ENCODE data around the gene SCIMP.
A peak's percentile ranks its signal among the peaks of the same experiment; 100 is the strongest.
"Not testable (repeated sequence)": the region's sequence is repeated elsewhere in the genome, so short reads cannot be mapped to it uniquely, and the experiment has no call there.

Gene SCIMP

GRCh38 chr17:5237541-5238016 is 2.9 kb upstream of the SCIMP start:
- DNase-seq (ENCODE audit: low spot score): peak; percentile 56

- no peak for DNase-seq (ENCODE audit: low spot score)
Measured at GRCh38 chr17:5236938-5237540, 2.4 kb upstream of the SCIMP start.

- not testable (repeated sequence) for DNase-seq (ENCODE audit: low spot score)
Measured at GRCh38 chr17:5233492-5233891, 1.2 kb downstream of the SCIMP start.

GRCh38 chr17:5226940-5227878 is 7.5 kb downstream of the SCIMP start:
- DNase-seq (ENCODE audit: low spot score): no peak

GRCh38 chr17:5225668-5226457 is 8.8 kb downstream of the SCIMP start:
- no peak for DNase-seq (ENCODE audit: low spot score)

GRCh38 chr17:5221912-5222311 is 12.7 kb downstream of the SCIMP start:
- DNase-seq (ENCODE audit: low spot score): not testable (repeated sequence)

GRCh38 chr17:5220074-5220473 is 14.6 kb downstream of the SCIMP start:
- no peak for DNase-seq (ENCODE audit: low spot score)

- DNase-seq (ENCODE audit: low spot score): no peak
Measured at GRCh38 chr17:5219536-5219935, 15.1 kb downstream of the SCIMP start.

- DNase-seq (ENCODE audit: low spot score): not testable (repeated sequence)
Measured at GRCh38 chr17:5217562-5217961, 17.1 kb downstream of the SCIMP start.

GRCh38 chr17:5211458-5211857 is 23.2 kb downstream of the SCIMP start:
- DNase-seq (ENCODE audit: low spot score): no peak

GRCh38 chr17:5210614-5211252 is 23.9 kb downstream of the SCIMP start:
- DNase-seq (ENCODE audit: low spot score): no peak

GRCh38 chr17:5210091-5210490 is 24.6 kb downstream of the SCIMP start:
- no peak for DNase-seq (ENCODE audit: low spot score)

GRCh38 chr17:5209396-5209795 is 25.3 kb downstream of the SCIMP start:
- DNase-seq (ENCODE audit: low spot score): no peak

GRCh38 chr17:5203908-5204294 is 30.8 kb downstream of the SCIMP start:
- DNase-seq (ENCODE audit: low spot score): no peak

GRCh38 chr17:5203178-5203907 is 31.3 kb downstream of the SCIMP start:
- no peak for DNase-seq (ENCODE audit: low spot score)

- DNase-seq (ENCODE audit: low spot score): no peak
Measured at GRCh38 chr17:5201011-5201410, 33.6 kb downstream of the SCIMP start.

GRCh38 chr17:5200360-5200759 is 34.3 kb downstream of the SCIMP start:
- DNase-seq (ENCODE audit: low spot score): no peak

- DNase-seq (ENCODE audit: low spot score): no peak
Measured at GRCh38 chr17:5198472-5198871, 36.2 kb downstream of the SCIMP start.

- no peak for DNase-seq (ENCODE audit: low spot score)
Measured at GRCh38 chr17:5194346-5194745, 40.3 kb downstream of the SCIMP start.

- peak; percentile 94 for DNase-seq (ENCODE audit: low spot score)
Measured at GRCh38 chr17:5191541-5192417, 42.9 kb downstream of the SCIMP start, which contains the start of gene ZNF594. Gene ZNF594, minus strand, starts transcription at chr17:5191868. Its CDS starts 7,612 bp downstream, at chr17:5184256.
